Measurements from ENCODE around the gene SFRP4.

SFRP4 gene

GRCh38 chr7:37916017-37916672, 472 bp downstream of the SFRP4 start:
- DNase-seq = no peak
- no peaks in the 10 kb centered on the region for H3K9me3 Mint-ChIP-seq
- no peak overlapping the region for H3K4me3 Mint-ChIP-seq
- CTCF ChIA-PET = interaction anchor here (0.7 to 1.9 kb wide), 3 partner anchors 9 to 420 kb away, joined by 3 to 4 read pairs (median 4); no protein-coding TSS in a partner anchor
- no peaks in the 10 kb centered on the region for H3K36me3 Mint-ChIP-seq
- H3K27ac Mint-ChIP-seq = no peak overlapping the region
- H3K4me1 Mint-ChIP-seq = peaks cover 15% of the 10 kb centered on the region
- H3K27me3 Mint-ChIP-seq = peaks cover 70% of the 10 kb centered on the region

- Mint-ChIP-seq H3K36me3 (no peaks in the 10 kb centered on the region), H3K9me3 (no peaks in the 10 kb centered on the region), H3K27me3 (peaks cover 63% of the 10 kb centered on the region), H3K27ac (no peak overlapping the region), H3K4me3 (no peak overlapping the region), H3K4me1 (peaks cover 13% of the 10 kb centered on the region)
- CTCF ChIA-PET = interaction anchor here (1.9 kb wide), 1 partner anchor 193 kb away, joined by 4 read pairs; no protein-coding TSS in a partner anchor
- DNase-seq = no peak
Observed at GRCh38 chr7:37915438-37915837, 1.2 kb downstream of the SFRP4 start.

GRCh38 chr7:37912756-37913155, 3.9 kb downstream of the SFRP4 start:
- DNase-seq = no peak
- CTCF ChIA-PET = no interaction called here
- no peak overlapping the region for H3K27ac Mint-ChIP-seq
- H3K9me3 Mint-ChIP-seq = no peaks in the 10 kb centered on the region
- no peaks in the 10 kb centered on the region for H3K36me3 Mint-ChIP-seq
- peaks cover 9% of the 10 kb centered on the region for H3K4me1 Mint-ChIP-seq
- H3K4me3 Mint-ChIP-seq = no peak overlapping the region
- peaks cover 39% of the 10 kb centered on the region for H3K27me3 Mint-ChIP-seq

GRCh38 chr7:37908221-37908788, 8.3 kb downstream of the SFRP4 start:
- CTCF ChIA-PET = interaction anchor here (0.9 to 1.1 kb wide), 2 partner anchors 9 to 10 kb away, joined by 4 to 5 read pairs; no protein-coding TSS in a partner anchor
- Mint-ChIP-seq H3K4me3 (no peak overlapping the region), H3K27me3 (no peaks in the 10 kb centered on the region), H3K27ac (no peak overlapping the region), H3K36me3 (no peaks in the 10 kb centered on the region), H3K4me1 (no peaks in the 10 kb centered on the region), H3K9me3 (no peaks in the 10 kb centered on the region)
- DNase-seq = no peak

GRCh38 chr7:37901890-37902524, 14.6 kb downstream of the SFRP4 start:
- no peak overlapping the region for H3K27ac Mint-ChIP-seq
- no peaks in the 10 kb centered on the region for H3K9me3 Mint-ChIP-seq
- no peaks in the 10 kb centered on the region for H3K27me3 Mint-ChIP-seq
- H3K4me3 Mint-ChIP-seq = no peak overlapping the region
- no peaks in the 10 kb centered on the region for H3K36me3 Mint-ChIP-seq
- CTCF ChIA-PET = interaction anchor here (0.6 to 2.9 kb wide), 6 partner anchors 8 to 980 kb away, joined by 3 to 13 read pairs (median 6); no protein-coding TSS in a partner anchor
- no peak for DNase-seq
- no peaks in the 10 kb centered on the region for H3K4me1 Mint-ChIP-seq

GRCh38 chr7:37901236-37901827, 15.3 kb downstream of the SFRP4 start:
- DNase-seq = no peak
- H3K4me3 Mint-ChIP-seq = no peak overlapping the region
- CTCF ChIA-PET = interaction anchor here (0.6 to 2.9 kb wide), 8 partner anchors 8 to 1870 kb away, joined by 3 to 13 read pairs (median 4); no protein-coding TSS in a partner anchor
- H3K4me1 Mint-ChIP-seq = no peaks in the 10 kb centered on the region
- no peaks in the 10 kb centered on the region for H3K9me3 Mint-ChIP-seq
- H3K36me3 Mint-ChIP-seq = no peaks in the 10 kb centered on the region
- H3K27ac Mint-ChIP-seq = no peak overlapping the region
- no peaks in the 10 kb centered on the region for H3K27me3 Mint-ChIP-seq

- H3K27me3 Mint-ChIP-seq = peaks cover 1% of the 10 kb centered on the region
- no peak overlapping the region for H3K4me3 Mint-ChIP-seq
- H3K27ac Mint-ChIP-seq = no peak overlapping the region
- no peaks in the 10 kb centered on the region for H3K36me3 Mint-ChIP-seq
- DNase-seq = no peak
- CTCF ChIA-PET = interaction anchor here (1.0 to 1.3 kb wide), 2 partner anchors 8 to 19 kb away, joined by 3 to 4 read pairs; no protein-coding TSS in a partner anchor
- H3K9me3 Mint-ChIP-seq = no peaks in the 10 kb centered on the region
- H3K4me1 Mint-ChIP-seq = no peaks in the 10 kb centered on the region
Observed at GRCh38 chr7:37899712-37900247, 16.8 kb downstream of the SFRP4 start.

- Mint-ChIP-seq H3K4me1 (no peaks in the 10 kb centered on the region), H3K9me3 (no peaks in the 10 kb centered on the region), H3K27ac (no peak overlapping the region), H3K36me3 (no peaks in the 10 kb centered on the region), H3K27me3 (peaks cover 5% of the 10 kb centered on the region), H3K4me3 (no peak overlapping the region)
- no peak for DNase-seq
- CTCF ChIA-PET = no interaction called here
Observed at GRCh38 chr7:37894671-37895070, 21.9 kb downstream of the SFRP4 start.

GRCh38 chr7:37893359-37893758, 23.3 kb downstream of the SFRP4 start:
- Mint-ChIP-seq H3K27me3 (peaks cover 5% of the 10 kb centered on the region), H3K36me3 (no peaks in the 10 kb centered on the region), H3K27ac (no peak overlapping the region), H3K9me3 (no peaks in the 10 kb centered on the region), H3K4me1 (no peaks in the 10 kb centered on the region), H3K4me3 (no peak overlapping the region)
- CTCF ChIA-PET = no interaction called here
- DNase-seq = no peak

GRCh38 chr7:37882086-37882485, 34.5 kb downstream of the SFRP4 start:
- H3K4me3 Mint-ChIP-seq = no peak overlapping the region
- no peak for DNase-seq
- H3K36me3 Mint-ChIP-seq = no peaks in the 10 kb centered on the region
- no peaks in the 10 kb centered on the region for H3K4me1 Mint-ChIP-seq
- no peak overlapping the region for H3K27ac Mint-ChIP-seq
- H3K9me3 Mint-ChIP-seq = no peaks in the 10 kb centered on the region
- CTCF ChIA-PET = no interaction called here
- H3K27me3 Mint-ChIP-seq = no peaks in the 10 kb centered on the region
